ENCODE measurements around the gene PRSS33. TPM values are rescaled to one million over a fixed set of nuclear protein-coding genes. Genes with fewer than 3 reads are reported as not detected.

The PRSS33 gene
- total and polyA plus RNA-seq, 2 donors: 0.05 to 0.37 TPM

- H3K36me3 ChIP-seq (ENCODE audit: control insufficient read depth in 2 of 2, insufficient read depth in 2 of 2, low read length in 1 of 2): no peaks in the 10 kb centered on the region
- peaks cover 2% of the 10 kb centered on the region in 2 donors for H3K4me1 ChIP-seq (ENCODE audit: control insufficient read depth in 2 of 2, insufficient read depth in 2 of 2, low read length in 2 of 2)
- peaks cover 0 to 2% of the 10 kb centered on the region in 2 donors for H3K9me3 ChIP-seq (ENCODE audit: control insufficient read depth in 2 of 2, insufficient read depth in 1 of 2, low read length in 1 of 2)
- H3K27ac ChIP-seq (ENCODE audit: low read depth in 1 of 2, low read length in 1 of 2): no peak overlapping the region
- no peak for DNase-seq (ENCODE audit: low read depth in 6 of 9, low spot score in 9 of 9)
- peaks cover 11 to 48% of the 10 kb centered on the region in 2 donors for H3K27me3 ChIP-seq (ENCODE audit: control insufficient read depth in 2 of 2, insufficient read depth in 1 of 2, low read length in 1 of 2)
- WGBS: 93% methylated on average over 5 of the region's 5 CpGs
- no peak overlapping the region for H3K4me3 ChIP-seq (ENCODE audit: low read length in 2 of 2)
These were observed 3.3 kb upstream of the PRSS33 start for GRCh38 chr16:2790631-2791030.

- Histone ChIP-seq H3K9me3 (ENCODE audit: control insufficient read depth in 2 of 2, insufficient read depth in 1 of 2, low read length in 1 of 2) (peaks cover 0 to 5% of the 10 kb centered on the region in 2 donors), H3K4me3 (ENCODE audit: low read length in 2 of 2) (no peak overlapping the region), H3K4me1 (ENCODE audit: control insufficient read depth in 2 of 2, insufficient read depth in 2 of 2, low read length in 2 of 2) (peaks cover 9 to 10% of the 10 kb centered on the region in 2 donors), H3K27me3 (ENCODE audit: control insufficient read depth in 2 of 2, insufficient read depth in 1 of 2, low read length in 1 of 2) (peaks cover 28 to 75% of the 10 kb centered on the region in 2 donors), H3K27ac (ENCODE audit: low read depth in 1 of 2, low read length in 1 of 2) (no peak overlapping the region), H3K36me3 (ENCODE audit: control insufficient read depth in 2 of 2, insufficient read depth in 2 of 2, low read length in 1 of 2) (no peaks in the 10 kb centered on the region)
- DNase-seq (ENCODE audit: low read depth in 6 of 9, low spot score in 9 of 9): no peak
- 49% methylated on average over 7 of the region's 7 CpGs for WGBS
These were observed 601 bp upstream of the PRSS33 start for GRCh38 chr16:2787961-2788360.

GRCh38 chr16:2786826-2787151 is 571 bp downstream of the PRSS33 start:
- Histone ChIP-seq H3K4me3 (ENCODE audit: low read length in 2 of 2) (no peak overlapping the region), H3K9me3 (ENCODE audit: control insufficient read depth in 2 of 2, insufficient read depth in 1 of 2, low read length in 1 of 2) (peaks cover 0 to 5% of the 10 kb centered on the region in 2 donors), H3K27ac (ENCODE audit: low read depth in 1 of 2, low read length in 1 of 2) (no peak overlapping the region), H3K4me1 (ENCODE audit: control insufficient read depth in 2 of 2, insufficient read depth in 2 of 2, low read length in 2 of 2) (peaks cover 9 to 10% of the 10 kb centered on the region in 2 donors), H3K27me3 (ENCODE audit: control insufficient read depth in 2 of 2, insufficient read depth in 1 of 2, low read length in 1 of 2) (peaks cover 28 to 76% of the 10 kb centered on the region in 2 donors), H3K36me3 (ENCODE audit: control insufficient read depth in 2 of 2, insufficient read depth in 2 of 2, low read length in 1 of 2) (no peaks in the 10 kb centered on the region)
- DNase-seq (ENCODE audit: low read depth in 6 of 9, low spot score in 9 of 9): no peak
- 74% methylated on average over 3 of the region's 3 CpGs for WGBS

- Histone ChIP-seq H3K4me1 (ENCODE audit: control insufficient read depth in 2 of 2, insufficient read depth in 2 of 2, low read length in 2 of 2) (peaks cover 9 to 10% of the 10 kb centered on the region in 2 donors), H3K36me3 (ENCODE audit: control insufficient read depth in 2 of 2, insufficient read depth in 2 of 2, low read length in 1 of 2) (no peaks in the 10 kb centered on the region), H3K9me3 (ENCODE audit: control insufficient read depth in 2 of 2, insufficient read depth in 1 of 2, low read length in 1 of 2) (peaks cover 0 to 5% of the 10 kb centered on the region in 2 donors), H3K27me3 (ENCODE audit: control insufficient read depth in 2 of 2, insufficient read depth in 1 of 2, low read length in 1 of 2) (peaks cover 28 to 72% of the 10 kb centered on the region in 2 donors), H3K4me3 (ENCODE audit: low read length in 2 of 2) (no peak overlapping the region), H3K27ac (ENCODE audit: low read depth in 1 of 2, low read length in 1 of 2) (no peak overlapping the region)
- no peak for DNase-seq (ENCODE audit: low read depth in 6 of 9, low spot score in 9 of 9)
- WGBS: 65% methylated on average over 15 of the region's 15 CpGs
These were observed 1.1 kb downstream of the PRSS33 start for GRCh38 chr16:2786061-2786825.

- Histone ChIP-seq H3K27me3 (ENCODE audit: control insufficient read depth in 2 of 2, insufficient read depth in 1 of 2, low read length in 1 of 2) (peaks cover 28 to 64% of the 10 kb centered on the region in 2 donors), H3K27ac (ENCODE audit: low read depth in 1 of 2, low read length in 1 of 2) (no peak overlapping the region), H3K36me3 (ENCODE audit: control insufficient read depth in 2 of 2, insufficient read depth in 2 of 2, low read length in 1 of 2) (no peaks in the 10 kb centered on the region), H3K4me3 (ENCODE audit: low read length in 2 of 2) (peak overlapping the region in 1 of 2 donors; percentile 48), H3K9me3 (ENCODE audit: control insufficient read depth in 2 of 2, insufficient read depth in 1 of 2, low read length in 1 of 2) (peaks cover 0 to 5% of the 10 kb centered on the region in 2 donors), H3K4me1 (ENCODE audit: control insufficient read depth in 2 of 2, insufficient read depth in 2 of 2, low read length in 2 of 2) (peaks cover 9 to 10% of the 10 kb centered on the region in 2 donors)
- 15% methylated on average over 79 of the region's 79 CpGs for WGBS
- peak in 4 of 9 donors; percentile 11 to 31 (median 16) for DNase-seq (ENCODE audit: low read depth in 6 of 9, low spot score in 9 of 9)
These were observed 2.0 kb downstream of the PRSS33 start for GRCh38 chr16:2785101-2785991.

GRCh38 chr16:2784358-2785100 is 2.8 kb downstream of the PRSS33 start:
- H3K4me3 ChIP-seq (ENCODE audit: low read length in 2 of 2): peak overlapping the region in 1 of 2 donors; percentile 48
- peaks cover 28 to 58% of the 10 kb centered on the region in 2 donors for H3K27me3 ChIP-seq (ENCODE audit: control insufficient read depth in 2 of 2, insufficient read depth in 1 of 2, low read length in 1 of 2)
- no peak overlapping the region for H3K27ac ChIP-seq (ENCODE audit: low read depth in 1 of 2, low read length in 1 of 2)
- peaks cover 0 to 5% of the 10 kb centered on the region in 2 donors for H3K9me3 ChIP-seq (ENCODE audit: control insufficient read depth in 2 of 2, insufficient read depth in 1 of 2, low read length in 1 of 2)
- peak in 1 of 9 donors; percentile 44 for DNase-seq (ENCODE audit: low read depth in 6 of 9, low spot score in 9 of 9)
- H3K4me1 ChIP-seq (ENCODE audit: control insufficient read depth in 2 of 2, insufficient read depth in 2 of 2, low read length in 2 of 2): peaks cover 9 to 10% of the 10 kb centered on the region in 2 donors
- no peaks in the 10 kb centered on the region for H3K36me3 ChIP-seq (ENCODE audit: control insufficient read depth in 2 of 2, insufficient read depth in 2 of 2, low read length in 1 of 2)
- whole genome bisulfite sequencing: 56% methylated on average over 15 of the region's 15 CpGs

DNA sequence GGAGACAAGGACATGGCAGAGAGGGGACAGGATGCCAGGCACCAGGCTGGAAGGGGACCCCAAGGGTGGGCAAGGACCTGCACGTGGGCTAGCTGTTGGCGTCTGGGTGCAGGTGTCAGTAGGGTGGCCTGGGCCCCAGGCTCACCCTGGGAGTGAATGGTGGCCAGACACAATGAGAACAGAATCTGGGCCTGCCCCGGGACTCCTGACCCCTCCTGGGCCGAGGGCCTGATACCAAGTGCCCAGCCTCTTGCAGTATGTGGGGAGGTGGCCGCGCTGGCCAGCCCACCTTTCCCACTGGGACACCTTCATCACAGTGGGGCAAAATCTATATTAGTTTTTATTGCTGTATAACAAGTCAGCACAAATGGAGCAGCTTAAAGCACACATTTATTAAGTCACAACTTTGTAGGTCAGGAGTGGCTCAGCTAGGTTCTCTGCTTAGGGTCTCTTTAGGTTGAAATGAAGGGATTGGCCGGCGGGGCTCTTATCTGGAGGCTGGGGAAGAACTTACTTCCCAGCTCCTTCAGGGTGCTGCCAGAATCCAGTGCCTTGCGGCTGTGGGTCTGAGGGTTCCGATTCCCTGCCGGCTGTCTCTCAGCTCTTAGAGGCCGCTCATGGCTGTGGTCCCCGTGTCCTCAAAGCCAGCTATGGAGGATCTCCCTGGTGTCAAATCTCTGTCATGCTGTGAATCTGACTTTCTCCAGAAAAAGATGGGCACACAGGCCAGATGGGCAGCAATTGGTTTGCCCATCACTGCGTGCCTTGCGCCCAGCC is 3.6 kb downstream of the PRSS33 start:
- DNase-seq (ENCODE audit: low read depth in 6 of 9, low spot score in 9 of 9): no peak
- Histone ChIP-seq H3K36me3 (ENCODE audit: control insufficient read depth in 2 of 2, insufficient read depth in 2 of 2, low read length in 1 of 2) (no peaks in the 10 kb centered on the region), H3K27me3 (ENCODE audit: control insufficient read depth in 2 of 2, insufficient read depth in 1 of 2, low read length in 1 of 2) (peaks cover 28 to 51% of the 10 kb centered on the region in 2 donors), H3K27ac (ENCODE audit: low read depth in 1 of 2, low read length in 1 of 2) (no peak overlapping the region), H3K9me3 (ENCODE audit: control insufficient read depth in 2 of 2, insufficient read depth in 1 of 2, low read length in 1 of 2) (peaks cover 0 to 9% of the 10 kb centered on the region in 2 donors), H3K4me1 (ENCODE audit: control insufficient read depth in 2 of 2, insufficient read depth in 2 of 2, low read length in 2 of 2) (peaks cover 11 to 14% of the 10 kb centered on the region in 2 donors), H3K4me3 (ENCODE audit: low read length in 2 of 2) (no peak overlapping the region)
- WGBS: 97% methylated on average over 15 of the region's 15 CpGs

DNA sequence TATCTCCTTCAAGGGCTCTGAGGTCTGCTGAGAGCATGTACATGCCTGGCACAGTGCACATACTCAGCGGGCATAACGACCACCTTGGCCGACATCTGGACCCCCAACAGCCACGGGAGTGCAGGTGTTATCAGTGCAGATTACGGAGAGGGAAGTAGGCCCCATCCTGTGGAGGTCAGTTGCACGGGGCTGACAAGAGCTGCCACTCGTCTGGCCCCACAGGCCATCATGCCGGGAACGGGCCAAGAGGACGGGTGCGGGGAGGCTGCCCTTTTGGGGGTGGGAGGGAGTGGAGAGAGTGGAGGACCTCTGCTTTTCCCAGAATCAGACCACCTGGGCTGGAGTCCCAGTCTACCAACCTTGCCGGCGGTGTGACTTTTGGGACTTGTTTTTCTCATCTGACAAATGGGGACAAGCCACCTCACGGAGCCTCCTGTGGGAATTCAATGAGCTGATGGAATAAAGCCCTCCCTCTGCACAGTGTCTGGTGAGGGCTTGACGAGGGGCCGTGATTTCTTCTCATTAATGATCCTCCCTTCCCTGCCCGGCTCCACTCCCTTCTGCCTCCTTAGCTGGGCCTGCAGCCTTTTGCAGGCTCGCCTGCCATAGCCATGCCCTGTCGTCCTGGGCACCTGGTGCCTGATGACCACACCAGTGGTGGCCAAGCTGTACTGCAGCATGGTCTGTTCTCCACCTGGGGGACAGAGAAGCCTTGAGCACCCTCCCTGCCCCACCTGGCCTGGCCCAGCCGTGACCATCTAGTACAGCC is 4.6 kb downstream of the PRSS33 start:
- Histone ChIP-seq H3K36me3 (ENCODE audit: control insufficient read depth in 2 of 2, insufficient read depth in 2 of 2, low read length in 1 of 2) (no peaks in the 10 kb centered on the region), H3K4me3 (ENCODE audit: low read length in 2 of 2) (no peak overlapping the region), H3K9me3 (ENCODE audit: control insufficient read depth in 2 of 2, insufficient read depth in 1 of 2, low read length in 1 of 2) (peaks cover 0 to 12% of the 10 kb centered on the region in 2 donors), H3K27ac (ENCODE audit: low read depth in 1 of 2, low read length in 1 of 2) (no peak overlapping the region), H3K27me3 (ENCODE audit: control insufficient read depth in 2 of 2, insufficient read depth in 1 of 2, low read length in 1 of 2) (peaks cover 26 to 43% of the 10 kb centered on the region in 2 donors), H3K4me1 (ENCODE audit: control insufficient read depth in 2 of 2, insufficient read depth in 2 of 2, low read length in 2 of 2) (peaks cover 17 to 21% of the 10 kb centered on the region in 2 donors)
- no peak for DNase-seq (ENCODE audit: low read depth in 6 of 9, low spot score in 9 of 9)
- WGBS: 80% methylated on average over 20 of the region's 20 CpGs

Measured in thymus (tissue), 11 donors.